ENCODE measurements around the gene SLX4IP.

Gene SLX4IP

GRCh38 chr20:10660661-10661060 is 225.6 kb downstream of the SLX4IP start:
- H3K36me3 ChIP-seq (ENCODE audit: control insufficient read depth in 2 of 2, insufficient read depth in 1 of 2, low read length in 2 of 2): peaks cover 7 to 72% of the 10 kb centered on the region in 2 experiments
- H3K4me3 ChIP-seq (ENCODE audit: low read depth, low read length): no peak overlapping the region
- TF ChIP-seq ZBTB48 (tag by site-specific recombination; IDR thresholded peaks at IDR 0.05): no peak
- TF ChIP-seq FEZF1 (tag by site-specific recombination; IDR thresholded peaks at IDR 0.05): peak; percentile 66; the same call in 1 of the 2 replicates
- H3K27ac ChIP-seq (ENCODE audit: extremely low read depth, low read depth, low read length): no peak overlapping the region
- POLR2A ChIA-PET: interaction anchor here (2.4 kb wide), 1 partner anchor 10 kb away, joined by 6 read pairs; no protein-coding TSS in a partner anchor
- no peaks in the 10 kb centered on the region for H3K9me3 ChIP-seq (ENCODE audit: control insufficient read depth, insufficient read depth, low read depth, low read length)
- CTCF ChIA-PET: no interaction called here
- peaks cover 20% of the 10 kb centered on the region for H3K4me1 ChIP-seq (ENCODE audit: control insufficient read depth, insufficient read depth, low read length)

GRCh38 chr20:10661261-10661660 is 226.2 kb downstream of the SLX4IP start:
- peaks cover 7 to 66% of the 10 kb centered on the region in 2 experiments for H3K36me3 ChIP-seq (ENCODE audit: control insufficient read depth in 2 of 2, insufficient read depth in 1 of 2, low read length in 2 of 2)
- no peak for TF ChIP-seq ZNF10 (tag by site-specific recombination; IDR thresholded peaks at IDR 0.05)
- TF ChIP-seq ZNF623 (tag by site-specific recombination; IDR thresholded peaks at IDR 0.05): peak; percentile 94
- no peak overlapping the region for H3K27ac ChIP-seq (ENCODE audit: extremely low read depth, low read depth, low read length)
- no peaks in the 10 kb centered on the region for H3K9me3 ChIP-seq (ENCODE audit: control insufficient read depth, insufficient read depth, low read depth, low read length)
- POLR2A ChIA-PET: interaction anchor here (2.4 kb wide), 1 partner anchor 10 kb away, joined by 6 read pairs; no protein-coding TSS in a partner anchor
- H3K4me1 ChIP-seq (ENCODE audit: control insufficient read depth, insufficient read depth, low read length): peaks cover 25% of the 10 kb centered on the region
- CTCF ChIA-PET: no interaction called here
- no peak overlapping the region for H3K4me3 ChIP-seq (ENCODE audit: low read depth, low read length)

GRCh38 chr20:10662151-10662550 is 227.0 kb downstream of the SLX4IP start:
- Histone ChIP-seq H3K9me3 (ENCODE audit: control insufficient read depth, insufficient read depth, low read depth, low read length) (no peaks in the 10 kb centered on the region), H3K36me3 (ENCODE audit: control insufficient read depth in 2 of 2, insufficient read depth in 1 of 2, low read length in 2 of 2) (peaks cover under 1 to 66% of the 10 kb centered on the region in 2 experiments), H3K4me3 (ENCODE audit: low read depth, low read length) (no peak overlapping the region), H3K27ac (ENCODE audit: extremely low read depth, low read depth, low read length) (no peak overlapping the region), H3K4me1 (ENCODE audit: control insufficient read depth, insufficient read depth, low read length) (peaks cover 28% of the 10 kb centered on the region)
- CTCF ChIA-PET: interaction anchor here (0.7 to 1.4 kb wide), 3 partner anchors 9 to 63 kb away, joined by 4 to 5 read pairs (median 5); no protein-coding TSS in a partner anchor
- TF ChIP-seq ZBTB44 (tag by site-specific recombination; IDR thresholded peaks at IDR 0.05): no peak
- no peak for TF ChIP-seq KLF17 (tag by site-specific recombination; IDR thresholded peaks at IDR 0.05)
- no peak for TF ChIP-seq ATF2 (tag by site-specific recombination; IDR thresholded peaks at IDR 0.05; ENCODE audit: low read depth)
- no peak for TF ChIP-seq ZNF76 (tag by site-specific recombination; IDR thresholded peaks at IDR 0.05; ENCODE audit: borderline replicate concordance, low read depth)
- no peak for TF ChIP-seq KLF9 (tag by site-specific recombination; IDR thresholded peaks at IDR 0.05; ENCODE audit: low read depth)
- no peak for TF ChIP-seq ZNF214 (tag by site-specific recombination; IDR thresholded peaks at IDR 0.05; ENCODE audit: borderline replicate concordance)
- no peak for TF ChIP-seq ZNF629 (tag by site-specific recombination; IDR thresholded peaks at IDR 0.05)
- no peak for TF ChIP-seq ZBTB1 (tag by site-specific recombination; IDR thresholded peaks at IDR 0.05)
- no peak for TF ChIP-seq ZNF549 (tag by site-specific recombination; IDR thresholded peaks at IDR 0.05)
- no peak for TF ChIP-seq ZNF394 (tag by site-specific recombination; IDR thresholded peaks at IDR 0.05; ENCODE audit: borderline replicate concordance)
- no peak for TF ChIP-seq ZNF624 (tag by site-specific recombination; IDR thresholded peaks at IDR 0.05)
- no peak for TF ChIP-seq GLIS2 (tag by site-specific recombination; IDR thresholded peaks at IDR 0.05)
- TF ChIP-seq MEIS1 (CRISPR knock-in tag; IDR thresholded peaks at IDR 0.05; ENCODE audit: borderline replicate concordance): no peak
- no peak for TF ChIP-seq ZNF366 (tag by site-specific recombination; conservative IDR thresholded peaks at IDR 0.05)
- no peak for TF ChIP-seq ZNF10 (tag by site-specific recombination; IDR thresholded peaks at IDR 0.05)
- no peak for TF ChIP-seq ZNF707 (tag by site-specific recombination; IDR thresholded peaks at IDR 0.05)
- TF ChIP-seq ZNF26 (tag by site-specific recombination; IDR thresholded peaks at IDR 0.05): no peak
- TF ChIP-seq ZNF433 (tag by site-specific recombination; IDR thresholded peaks at IDR 0.05; ENCODE audit: low read depth): no peak
- POLR2A ChIA-PET: interaction anchor here (2.4 kb wide), 1 partner anchor 9 kb away, joined by 6 read pairs; no protein-coding TSS in a partner anchor

Data from HEK293 (cell line).